ENCODE data around the gene NLK. TPM values are rescaled to one million over a fixed set of nuclear protein-coding genes. Genes with fewer than 3 reads are reported as not detected.
A peak's percentile ranks its signal among the peaks of the same experiment; 100 is the strongest.

NLK gene
- total RNA-seq, 1 experiment from 2014 or later, result 31.8 TPM

DNA sequence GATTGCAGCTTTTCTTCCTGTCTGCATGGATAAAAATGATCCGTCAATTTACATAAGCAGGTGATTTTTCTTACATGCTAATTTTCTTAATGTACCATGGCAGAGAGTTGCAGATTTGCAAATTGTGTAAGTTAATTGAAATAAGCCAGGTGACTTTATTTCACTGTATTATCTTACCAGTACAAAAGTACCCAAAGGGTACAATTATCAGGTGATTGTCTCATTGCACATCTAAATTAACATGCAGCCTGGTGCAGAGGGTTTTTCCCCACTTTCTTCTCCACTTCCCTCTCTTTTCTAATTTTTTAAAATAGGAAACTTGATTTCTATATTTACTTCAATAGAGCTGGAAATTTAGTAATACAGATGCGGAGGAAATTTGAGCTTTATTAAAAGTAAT lies 11.2 kb downstream of the NLK start:
- Mint-ChIP-seq H3K36me3 (ENCODE audit: insufficient read depth in 1 of 3, low read depth in 3 of 3) (no peaks in the 10 kb centered on the region), H3K27ac (peak overlapping the region in 2 of 3 experiments; percentile 2 to 88; a peak in 1 of 7 replicates), H3K4me3 (no peak overlapping the region), H3K4me1 (peaks cover 55 to 68% of the 10 kb centered on the region in 2 experiments), H3K9me3 (no peaks in the 10 kb centered on the region), H3K27me3 (ENCODE audit: low read depth) (no peaks in the 10 kb centered on the region)
- Histone ChIP-seq H3K27me3 (ENCODE audit: insufficient read depth, low read length) (no peaks in the 10 kb centered on the region), H4K8ac (replicated peaks; ENCODE audit: insufficient read length, low read depth, low read length) (no peak overlapping the region), H2BK20ac (ENCODE audit: low read depth, low read length, poor library complexity, severe bottlenecking) (no peak overlapping the region), H2BK15ac (ENCODE audit: low read depth, low read length) (no peak overlapping the region), H3K18ac (ENCODE audit: insufficient read length, low read depth, low read length) (no peak overlapping the region), H3K14ac (ENCODE audit: insufficient read depth, low read length) (no peak overlapping the region), H3K4ac (ENCODE audit: low read depth, low read length) (no peak overlapping the region), H2BK5ac (ENCODE audit: insufficient read length, low read length) (no peak overlapping the region), H2AFZ (ENCODE audit: low read length) (no peak overlapping the region), H3K56ac (ENCODE audit: insufficient read length, low read depth, low read length) (no peak overlapping the region), H3K9me3 (ENCODE audit: control insufficient read depth, low read depth, low read length) (no peaks in the 10 kb centered on the region), H3T11ph (ENCODE audit: low read length) (no peak overlapping the region), H3K79me2 (ENCODE audit: insufficient read depth, low read length) (peaks cover 39% of the 10 kb centered on the region; the same call in 1 of the 2 replicates), H2BK12ac (ENCODE audit: insufficient read length, low read depth, low read length) (no peak overlapping the region), H4K20me1 (ENCODE audit: control insufficient read depth, insufficient read depth, insufficient read length) (no peaks in the 10 kb centered on the region), H3K9ac (ENCODE audit: extremely low read depth, insufficient read length, low read length) (no peak overlapping the region), H3K79me1 (ENCODE audit: insufficient read depth, low read depth, low read length, poor library complexity, severe bottlenecking) (peaks cover 7% of the 10 kb centered on the region), H4K5ac (ENCODE audit: insufficient read length, low read depth, low read length) (no peak overlapping the region), H3K23ac (ENCODE audit: insufficient read length, low read depth, low read length) (no peak overlapping the region), H2BK120ac (ENCODE audit: low read depth, low read length, poor library complexity, severe bottlenecking) (no peak overlapping the region), H3K23me2 (ENCODE audit: insufficient read length, low read depth, low read length, poor library complexity, severe bottlenecking) (no peaks in the 10 kb centered on the region), H3K4me1 (ENCODE audit: insufficient read depth, low read length) (peaks cover 10% of the 10 kb centered on the region), H3K4me2 (ENCODE audit: insufficient read depth, insufficient read length, low read length) (no peak overlapping the region), H4K91ac (ENCODE audit: insufficient read length, low read depth, low read length) (no peak overlapping the region), H3K27ac (ENCODE audit: insufficient read length, low read depth, low read length) (no peak overlapping the region), H2AK5ac (ENCODE audit: insufficient read length, low read length) (no peak overlapping the region)
- no peak for DNase-seq
- TF ChIP-seq, protein P1, sequence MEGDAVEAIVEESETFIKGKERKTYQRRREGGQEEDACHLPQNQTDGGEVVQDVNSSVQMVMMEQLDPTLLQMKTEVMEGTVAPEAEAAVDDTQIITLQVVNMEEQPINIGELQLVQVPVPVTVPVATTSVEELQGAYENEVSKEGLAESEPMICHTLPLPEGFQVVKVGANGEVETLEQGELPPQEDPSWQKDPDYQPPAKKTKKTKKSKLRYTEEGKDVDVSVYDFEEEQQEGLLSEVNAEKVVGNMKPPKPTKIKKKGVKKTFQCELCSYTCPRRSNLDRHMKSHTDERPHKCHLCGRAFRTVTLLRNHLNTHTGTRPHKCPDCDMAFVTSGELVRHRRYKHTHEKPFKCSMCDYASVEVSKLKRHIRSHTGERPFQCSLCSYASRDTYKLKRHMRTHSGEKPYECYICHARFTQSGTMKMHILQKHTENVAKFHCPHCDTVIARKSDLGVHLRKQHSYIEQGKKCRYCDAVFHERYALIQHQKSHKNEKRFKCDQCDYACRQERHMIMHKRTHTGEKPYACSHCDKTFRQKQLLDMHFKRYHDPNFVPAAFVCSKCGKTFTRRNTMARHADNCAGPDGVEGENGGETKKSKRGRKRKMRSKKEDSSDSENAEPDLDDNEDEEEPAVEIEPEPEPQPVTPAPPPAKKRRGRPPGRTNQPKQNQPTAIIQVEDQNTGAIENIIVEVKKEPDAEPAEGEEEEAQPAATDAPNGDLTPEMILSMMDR (conservative IDR thresholded peaks at IDR 0.05), result no peak
- WGBS (ENCODE audit: extremely low coverage, insufficient read length, low lambda C conversion rate), result no CpG with 5 or more reads among the region's 2 CpGs

Measured in H9 (cell line).